Spleen (tissue), 11 donors: ENCODE data around the gene TMEM232. TPM values are rescaled to one million over a fixed set of nuclear protein-coding genes. Genes with fewer than 3 reads are reported as not detected.

Source experiments
- DNase-seq: peaks from one replicate; pipeline ENCODE4 v3.0.0-alpha.2; 2020
- H3K27ac ChIP-seq, 8 donors: fragments of 200-600 bp; sonication (generic) in 7 of 8; 1 replicate in 4 of 8; 2 replicates in 4 of 8; pipeline versions ENCODE4 v1.5.0 to v1.8.0; 2016 to 2021; ENCODE audit warnings: inconsistent platforms in 4 of 8, mild to moderate bottlenecking in 4 of 8, moderate library complexity in 1 of 8
- H3K27me3 ChIP-seq, 7 donors: fragments of 200-600 bp; sonication (generic) in 6 of 7; replicated peaks in 1 of 7; 1 replicate in 4 of 7; 2 replicates in 3 of 7; pipeline versions ENCODE4 v1.5.0 to v1.8.0; 2016 to 2021; ENCODE audit warnings: inconsistent platforms in 3 of 7, mild to moderate bottlenecking in 1 of 7
- H3K36me3 ChIP-seq, 6 donors: fragments of 200-600 bp; sonication (generic) in 5 of 6; 1 replicate in 4 of 6; 2 replicates in 2 of 6; pipeline versions ENCODE4 v1.5.0 to v1.8.0; 2016 to 2021; ENCODE audit warnings: inconsistent platforms in 2 of 6
- H3K4me1 ChIP-seq, 6 donors: fragments of 200-600 bp; sonication (generic) in 5 of 6; 1 replicate in 3 of 6; 2 replicates in 3 of 6; pipeline versions ENCODE4 v1.5.0 to v1.8.0; 2016 to 2021; ENCODE audit warnings: inconsistent platforms in 3 of 6
- H3K4me3 ChIP-seq, 8 donors: fragments of 200-600 bp; sonication (generic) in 7 of 8; 1 replicate in 4 of 8; 2 replicates in 4 of 8; pipeline versions ENCODE4 v1.5.0 to v1.8.0; 2016 to 2021; ENCODE audit warnings: inconsistent platforms in 4 of 8, mild to moderate bottlenecking in 4 of 8, moderate library complexity in 2 of 8
- H3K9me3 ChIP-seq, 8 donors: fragments of 200-600 bp; sonication (generic) in 7 of 8; 1 replicate in 4 of 8; 2 replicates in 4 of 8; pipeline versions ENCODE4 v1.5.0 to v1.8.0; 2016 to 2021; ENCODE audit warnings: inconsistent platforms in 4 of 8
- POLR2A ChIP-seq, 3 donors: fragments of 450-650 bp; IDR thresholded peaks; one replicate each; pipeline ENCODE4 v1.5.1; 2017; ENCODE audit warnings: antibody characterized with exemption in 3 of 3, mild to moderate bottlenecking in 1 of 3
- POLR2AphosphoS5 ChIP-seq, 3 donors: sonication (generic); formaldehyde crosslinking; IDR thresholded peaks; one replicate each; pipeline ENCODE4 v1.5.1; 2017; ENCODE audit warnings: antibody characterized with exemption in 3 of 3
- WGBS, 5 donors: extraction: QIAGEN DNeasy Blood & Tissue Kit in 3 of 5; methylation state at CpG; one replicate each; pipeline versions ENCODE4 v1.1.5 to v1.1.7; 2013 to 2018; 5-methylcytosine and 5-hydroxymethylcytosine counted together
- intact Hi-C: fragments of 100-400 bp; cut with DNase I; formaldehyde crosslinking; loops from one replicate; pipeline ENCODE4 v1.15.0; 2023; ENCODE audit warnings: low total_unique reads
- microRNA-seq, 3 donors: library from miRNA; unstranded; fragments of <30 nt; microRNA quantifications; one replicate each; pipeline versions ENCODE4 to v1.1.0, GENCODE V29; 2019 to 2020
- polyA plus RNA-seq, 3 donors: library from polyadenylated mRNA; stranded (reverse); fragments of 200-250 nt; gene quantifications; one replicate each; pipeline ENCODE4 v1.2.1, GENCODE V29; 2013
- small RNA-seq, 4 donors: library from RNA; depleted of rRNA; stranded (forward); fragments of <200 nt; gene quantifications; one replicate each; pipeline ENCODE3, GENCODE V24; 2016
- total RNA-seq, 7 donors: library from RNA; depleted of rRNA in 3 of 7; stranded (reverse); fragments of >200 nt in 3 of 7; fragmentation: NEBNext Ultra II Directional in 4 of 7; extraction: Animal tissue kit (Norgen Biotek cat#: 25700) in 4 of 7; gene quantifications; one replicate each; pipeline versions ENCODE4 v1.1.0 to v1.2.1, GENCODE V29; 2016 to 2021
- TF ChIP-seq, protein P1 (sequence below), 11 experiments: fragments of 200-600 bp in 7 of 11; fragments of 450-650 bp in 4 of 11; sonication (generic) in 4 of 11; IDR thresholded peaks in 8 of 11; conservative IDR thresholded peaks in 3 of 11; 1 replicate in 7 of 11; 2 replicates in 4 of 11; pipeline versions ENCODE4 v1.4.0 to v1.8.0; 2016 to 2021; ENCODE audit warnings: antibody characterized with exemption in 11 of 11, inconsistent platforms in 4 of 11, mild to moderate bottlenecking in 1 of 11
- donor health status: healthy with polysubstance abuse.
- donor health status: DM: no; HTN: no; CAD: no; lungs with moderate emphysema.
- donor health status: DM: no; HTN: no; CAD: no.
- donor health status: Bipolar disorder and iron deficiency.
- donor health status: healthy.
- donor health status: DM: no; HTN: no; CAD: no.
- donor health status: DM: yes; HTN: yes; CAD: no.

Gene TMEM232
- total and polyA plus RNA-seq, 10 donors: 0.11 to 4.3 (median 2.6) TPM

DNA sequence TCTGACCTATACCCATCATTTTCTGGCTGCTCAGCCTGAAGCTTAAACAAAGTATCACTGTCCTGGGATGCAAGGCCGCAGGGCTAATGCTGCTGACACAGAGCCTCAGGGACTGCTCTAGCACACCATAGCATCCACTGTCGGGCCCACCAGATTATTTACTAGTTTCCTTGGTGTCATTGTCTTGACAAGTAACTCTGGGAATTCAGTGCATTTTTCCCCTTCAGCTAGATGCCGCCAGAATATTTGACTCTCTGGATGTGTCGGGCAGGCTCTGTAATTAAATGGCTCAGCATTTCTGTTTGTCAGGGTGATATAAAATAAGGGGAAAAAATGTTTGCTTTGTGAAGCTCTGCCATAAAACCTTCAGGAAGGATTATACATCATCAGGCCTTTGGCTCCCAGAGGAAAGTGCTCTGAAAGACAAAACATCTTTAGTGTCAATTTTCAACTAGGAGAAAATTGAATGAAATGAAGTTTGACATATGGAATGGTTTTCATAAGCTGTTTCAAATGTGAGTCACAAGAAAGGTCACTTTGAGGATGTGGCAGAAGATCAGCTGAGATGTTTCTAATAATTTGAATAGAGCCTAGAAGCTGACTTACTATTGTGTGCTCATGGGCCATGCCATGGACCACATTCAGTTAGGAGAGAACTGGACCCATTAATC, 350.1 kb downstream of the TMEM232 start:
- no peaks in the 10 kb centered on the region for H3K36me3 ChIP-seq
- no peaks in the 10 kb centered on the region for H3K9me3 ChIP-seq
- no peak overlapping the region for H3K4me3 ChIP-seq
- WGBS, 5 donors: 82 to 89% (median 86%) methylated on average over 4 of the region's 4 CpGs
- no peaks in the 10 kb centered on the region for H3K27me3 ChIP-seq
- DNase-seq: no peak
- H3K27ac ChIP-seq: no peak overlapping the region
- H3K4me1 ChIP-seq: peaks cover 0 to under 1% (median 0%) of the 10 kb centered on the region in 6 donors
- TF ChIP-seq, protein P1, sequence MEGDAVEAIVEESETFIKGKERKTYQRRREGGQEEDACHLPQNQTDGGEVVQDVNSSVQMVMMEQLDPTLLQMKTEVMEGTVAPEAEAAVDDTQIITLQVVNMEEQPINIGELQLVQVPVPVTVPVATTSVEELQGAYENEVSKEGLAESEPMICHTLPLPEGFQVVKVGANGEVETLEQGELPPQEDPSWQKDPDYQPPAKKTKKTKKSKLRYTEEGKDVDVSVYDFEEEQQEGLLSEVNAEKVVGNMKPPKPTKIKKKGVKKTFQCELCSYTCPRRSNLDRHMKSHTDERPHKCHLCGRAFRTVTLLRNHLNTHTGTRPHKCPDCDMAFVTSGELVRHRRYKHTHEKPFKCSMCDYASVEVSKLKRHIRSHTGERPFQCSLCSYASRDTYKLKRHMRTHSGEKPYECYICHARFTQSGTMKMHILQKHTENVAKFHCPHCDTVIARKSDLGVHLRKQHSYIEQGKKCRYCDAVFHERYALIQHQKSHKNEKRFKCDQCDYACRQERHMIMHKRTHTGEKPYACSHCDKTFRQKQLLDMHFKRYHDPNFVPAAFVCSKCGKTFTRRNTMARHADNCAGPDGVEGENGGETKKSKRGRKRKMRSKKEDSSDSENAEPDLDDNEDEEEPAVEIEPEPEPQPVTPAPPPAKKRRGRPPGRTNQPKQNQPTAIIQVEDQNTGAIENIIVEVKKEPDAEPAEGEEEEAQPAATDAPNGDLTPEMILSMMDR (IDR thresholded peaks at IDR 0.05 in 8 of 11, conservative IDR thresholded peaks at IDR 0.05 in 3 of 11): no peak
- TF ChIP-seq POLR2A (IDR thresholded peaks at IDR 0.05) (no peak), POLR2AphosphoS5 (IDR thresholded peaks at IDR 0.05) (no peak)
- intact Hi-C loops: no loop called here

DNA sequence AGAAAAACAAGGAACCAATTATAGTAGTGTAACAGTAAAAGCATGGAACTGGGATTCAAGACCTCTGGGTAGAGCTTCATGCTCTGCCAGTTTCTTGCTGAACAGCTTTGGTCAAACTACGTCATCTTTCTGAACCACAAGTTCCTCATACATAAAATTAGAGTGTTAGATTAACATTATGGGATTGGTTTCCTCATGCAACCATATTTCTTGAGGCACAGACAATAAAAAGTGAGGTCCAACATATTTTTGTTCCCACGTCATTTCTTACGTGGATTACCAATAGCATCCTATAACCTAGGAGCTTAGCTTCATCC, 354.8 kb downstream of the TMEM232 start:
- H3K4me1 ChIP-seq: peaks cover 0 to 7% (median 0%) of the 10 kb centered on the region in 6 donors
- H3K27ac ChIP-seq: no peak overlapping the region
- no peak for DNase-seq
- no peaks in the 10 kb centered on the region for H3K36me3 ChIP-seq
- TF ChIP-seq POLR2AphosphoS5 (IDR thresholded peaks at IDR 0.05) (no peak), POLR2A (IDR thresholded peaks at IDR 0.05) (no peak)
- TF ChIP-seq, protein P1 (IDR thresholded peaks at IDR 0.05 in 8 of 11, conservative IDR thresholded peaks at IDR 0.05 in 3 of 11): no peak
- no peaks in the 10 kb centered on the region for H3K27me3 ChIP-seq
- WGBS, 5 donors: 59 to 71% (median 70%) methylated on average over 3 of the region's 3 CpGs
- intact Hi-C loops: no loop called here
- H3K4me3 ChIP-seq: no peak overlapping the region
- peaks cover 0 to 10% (median 0%) of the 10 kb centered on the region in 8 donors for H3K9me3 ChIP-seq

DNA sequence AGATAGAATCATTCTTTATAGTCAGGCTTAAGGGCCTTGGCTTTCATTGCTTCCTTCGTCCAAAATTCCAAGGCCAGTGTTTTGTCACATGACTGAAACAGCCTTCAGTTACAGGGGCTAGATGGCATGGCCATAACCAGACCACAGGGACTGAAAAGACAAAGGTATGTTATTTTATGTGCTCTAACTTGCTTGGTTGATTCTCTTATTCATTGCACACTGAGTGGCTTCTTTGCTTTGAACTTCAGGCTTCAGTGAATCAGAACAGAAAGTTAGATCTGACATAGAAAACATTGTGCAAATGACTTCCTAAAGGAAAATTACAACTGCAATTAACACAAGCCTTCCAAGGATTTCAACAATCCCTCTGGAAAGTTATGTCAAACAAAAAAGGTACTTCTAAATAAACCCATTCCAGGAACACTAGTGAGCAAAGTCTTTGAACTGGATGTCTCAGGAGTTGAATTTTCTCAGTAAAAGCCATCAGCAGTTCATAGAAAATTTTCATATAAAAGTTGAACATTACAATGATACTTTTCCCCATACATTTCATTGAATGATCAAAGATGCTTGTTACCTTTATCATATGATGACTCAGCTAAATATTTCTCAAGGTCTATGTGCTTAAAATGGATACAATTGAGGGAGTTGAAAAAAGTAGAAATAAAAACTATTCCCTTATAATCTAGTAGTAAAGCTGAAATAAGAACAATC, 355.3 kb downstream of the TMEM232 start:
- H3K4me1 ChIP-seq: peaks cover 0 to 7% (median 0%) of the 10 kb centered on the region in 6 donors
- WGBS, 5 donors: 36 to 63% (median 48%) methylated on average over 1 of the region's 1 CpG
- TF ChIP-seq, protein P1 (IDR thresholded peaks at IDR 0.05 in 8 of 11, conservative IDR thresholded peaks at IDR 0.05 in 3 of 11): no peak
- no peak overlapping the region for H3K4me3 ChIP-seq
- no peak for DNase-seq
- H3K36me3 ChIP-seq: no peaks in the 10 kb centered on the region
- H3K9me3 ChIP-seq: peaks cover 0 to 10% (median 0%) of the 10 kb centered on the region in 8 donors
- intact Hi-C loops: no loop called here
- no peaks in the 10 kb centered on the region for H3K27me3 ChIP-seq
- H3K27ac ChIP-seq: no peak overlapping the region

Small RNAs within 50 kb of the gene (microRNA-seq; reads per million reads assigned to microRNA genes)
- 0 reads per million in 3 donors for gene MIR548F3

Small RNAs within 50 kb of the gene (small RNA-seq; reads per million reads assigned to genes)
- 0 reads per million in 4 donors for gene MIR548F3
- gene RF00432: 0 reads per million in 4 donors

Other genes with a start within 250 kb of the TMEM232 start
- gene SLC25A46, start 12.3 kb upstream of the TMEM232 start, total RNA-seq: 10 to 100 TPM; 33.4 to 59.7 (median 42.3) TPM
- gene SLC25A46, start 12.3 kb upstream of the TMEM232 start, polyA plus RNA-seq: 10 to 100 TPM; 14.1 to 20.7 (median 14.1) TPM